Colonic mucosa (tissue), 4 donors: ENCODE results near the gene SLC6A6. TPM values are rescaled to one million over a fixed set of nuclear protein-coding genes. Genes with fewer than 3 reads are reported as not detected.

Experiments used
- DNase-seq: peaks from one replicate; pipeline ENCODE4 v3.0.0-alpha.2; 2020
- H3K27ac ChIP-seq: fragments of 200-600 bp; one replicate; pipeline ENCODE4 v1.8.0; 2021
- H3K27me3 ChIP-seq: fragments of 200-600 bp; one replicate; pipeline ENCODE4 v1.8.0; 2021
- H3K36me3 ChIP-seq: fragments of 200-600 bp; one replicate; pipeline ENCODE4 v1.8.0; 2021
- H3K4me1 ChIP-seq: fragments of 200-600 bp; one replicate; pipeline ENCODE4 v1.8.0; 2021; ENCODE audit warnings: mild to moderate bottlenecking
- H3K4me3 ChIP-seq: fragments of 200-600 bp; one replicate; pipeline ENCODE4 v1.8.0; 2021
- H3K9ac ChIP-seq, 2 donors: one replicate each; pipeline ENCODE4 v1.7.0; 2013; ENCODE audit warnings: control low read depth in 2 of 2, low read depth in 2 of 2, low read length in 2 of 2
- H3K9me3 ChIP-seq: fragments of 200-600 bp; one replicate; pipeline ENCODE4 v1.8.0; 2021
- CTCF ChIP-seq: fragments of 200-600 bp; IDR thresholded peaks from one replicate; pipeline ENCODE4 v1.8.0; 2022; ENCODE audit warnings: antibody characterized with exemption, mild to moderate bottlenecking
- intact Hi-C: fragments of 100-400 bp; cut with DNase I; formaldehyde crosslinking; loops from one replicate; pipeline ENCODE4 v1.14.1; 2022
- total RNA-seq, 2 donors: library from RNA; stranded (reverse); fragmentation: NEBNext Ultra II Directional in 1 of 2; extraction: Animal tissue kit (Norgen Biotek cat#: 25700) in 1 of 2; gene quantifications; one replicate each; pipeline ENCODE4 v1.2.1, GENCODE V29; 2021
- donor health status: healthy.
- donor health status: DM: no; HTN: no; CAD: no.
- donor health status: DM: no; HTN: no; CAD: no.

SLC6A6 gene
- total RNA-seq, 2 donors from 2014 or later: 7.2 to 13.0 TPM

DNA sequence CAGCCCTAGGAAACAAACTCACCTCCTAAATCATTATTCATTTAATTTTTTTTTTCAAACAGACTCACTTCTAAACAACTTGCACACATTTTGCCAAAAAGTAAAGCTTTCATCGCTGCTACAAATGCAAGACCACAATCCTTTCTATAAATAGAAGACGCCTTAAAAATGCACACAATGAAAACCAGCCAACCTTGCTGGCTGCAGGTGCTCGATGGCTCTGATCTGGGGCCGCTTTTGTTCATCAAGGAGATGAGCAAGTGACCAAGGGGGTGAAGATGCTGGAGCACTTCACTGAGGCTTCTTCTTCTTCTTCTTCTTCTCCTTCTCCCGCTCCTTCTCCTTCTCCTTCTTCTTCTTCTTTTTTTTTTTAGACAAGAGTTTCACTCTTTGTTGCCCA, 12.7 kb upstream of the SLC6A6 start:
- no peaks in the 10 kb centered on the region for H3K9me3 ChIP-seq
- H3K4me3 ChIP-seq: no peak overlapping the region
- H3K27ac ChIP-seq: no peak overlapping the region
- no peaks in the 10 kb centered on the region for H3K36me3 ChIP-seq
- DNase-seq: no peak
- no peak for TF ChIP-seq CTCF
- H3K27me3 ChIP-seq: no peaks in the 10 kb centered on the region
- no peaks in the 10 kb centered on the region for H3K4me1 ChIP-seq
- intact Hi-C loops: no loop called here
- H3K9ac ChIP-seq: no peak overlapping the region

DNA sequence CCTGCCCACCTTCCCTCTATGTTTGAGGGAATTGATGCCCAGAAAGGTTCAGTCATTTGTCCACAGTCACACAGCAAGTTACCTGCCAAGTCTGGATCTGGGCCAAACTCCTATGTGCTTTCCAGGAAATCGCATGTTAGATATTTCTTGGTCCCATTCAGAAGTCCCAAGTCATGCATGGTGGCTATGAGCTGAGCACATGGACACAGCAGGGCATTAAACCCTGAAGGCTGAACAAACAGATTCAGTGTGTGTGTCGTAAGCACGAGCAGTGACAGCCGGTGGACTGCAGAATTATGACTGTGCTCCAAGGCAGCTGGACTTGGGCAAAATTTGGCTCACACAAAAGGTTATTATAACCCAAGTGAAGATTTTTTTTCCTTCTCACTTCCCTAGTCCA, 11.4 kb upstream of the SLC6A6 start:
- no peak overlapping the region for H3K27ac ChIP-seq
- no peak overlapping the region for H3K4me3 ChIP-seq
- intact Hi-C loops: no loop called here
- no peak overlapping the region for H3K9ac ChIP-seq
- no peak for DNase-seq
- no peaks in the 10 kb centered on the region for H3K9me3 ChIP-seq
- H3K4me1 ChIP-seq: no peaks in the 10 kb centered on the region
- H3K36me3 ChIP-seq: no peaks in the 10 kb centered on the region
- TF ChIP-seq CTCF: no peak
- no peaks in the 10 kb centered on the region for H3K27me3 ChIP-seq

- Histone ChIP-seq H3K9me3 (no peaks in the 10 kb centered on the region), H3K36me3 (no peaks in the 10 kb centered on the region), H3K4me1 (no peaks in the 10 kb centered on the region), H3K4me3 (no peak overlapping the region), H3K9ac (no peak overlapping the region), H3K27me3 (no peaks in the 10 kb centered on the region), H3K27ac (no peak overlapping the region)
- no peak for DNase-seq
- intact Hi-C loops: no loop called here
- TF ChIP-seq CTCF: no peak
Measured at GRCh38 chr3:14392231-14392630, 10.2 kb upstream of the SLC6A6 start.

- no peaks in the 10 kb centered on the region for H3K4me1 ChIP-seq
- TF ChIP-seq CTCF: no peak
- no peak overlapping the region for H3K4me3 ChIP-seq
- H3K27me3 ChIP-seq: no peaks in the 10 kb centered on the region
- H3K9me3 ChIP-seq: no peaks in the 10 kb centered on the region
- DNase-seq: no peak
- H3K9ac ChIP-seq: no peak overlapping the region
- intact Hi-C loops: no loop called here
- no peak overlapping the region for H3K27ac ChIP-seq
- no peaks in the 10 kb centered on the region for H3K36me3 ChIP-seq
Measured at GRCh38 chr3:14392803-14393319, 9.5 kb upstream of the SLC6A6 start.

DNA sequence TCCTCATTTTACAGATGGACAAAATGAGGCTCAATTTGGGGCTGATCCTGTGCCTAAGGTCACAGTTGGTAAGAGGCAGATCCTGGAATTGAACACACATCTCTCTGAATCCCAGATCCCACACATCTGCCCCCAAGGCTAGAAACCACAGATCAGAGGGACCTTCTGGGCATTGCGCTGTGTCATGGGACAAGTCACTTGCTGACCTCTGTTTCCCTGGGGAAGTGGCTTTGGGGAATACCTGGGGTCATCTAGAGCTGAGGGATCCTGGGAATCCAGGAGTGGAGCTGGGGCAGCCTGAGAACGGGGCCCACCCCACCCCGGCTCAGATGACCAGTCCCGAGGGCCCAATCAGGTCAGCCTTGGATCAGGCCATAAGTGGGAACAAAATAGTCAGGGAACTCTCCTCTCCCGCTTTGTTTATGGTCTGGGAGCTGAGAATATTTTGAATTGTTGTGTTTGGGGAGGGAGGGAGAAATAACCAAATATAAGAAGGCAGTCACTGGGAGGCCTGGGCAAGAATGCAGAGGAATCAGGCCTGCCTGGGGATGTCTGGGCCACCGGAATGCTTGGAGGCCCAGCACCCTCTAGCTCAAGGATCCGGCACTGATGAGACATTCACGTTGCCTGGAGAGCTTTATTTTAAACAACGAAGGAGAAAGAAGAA, 8.8 kb upstream of the SLC6A6 start:
- H3K4me1 ChIP-seq: no peaks in the 10 kb centered on the region
- H3K27ac ChIP-seq: no peak overlapping the region
- no peak overlapping the region for H3K9ac ChIP-seq
- no peak overlapping the region for H3K4me3 ChIP-seq
- no peaks in the 10 kb centered on the region for H3K27me3 ChIP-seq
- no peak for DNase-seq
- no peaks in the 10 kb centered on the region for H3K36me3 ChIP-seq
- no peak for TF ChIP-seq CTCF
- intact Hi-C loops: no loop called here
- no peaks in the 10 kb centered on the region for H3K9me3 ChIP-seq
